Body of pancreas (tissue), 4 donors: ENCODE results near the gene CRYGB.

Experiments used
- POLR2A ChIP-seq, 3 donors: fragments of 450-650 bp; IDR thresholded peaks; one replicate each; pipeline ENCODE4 v1.6.1; 2016; ENCODE audit warnings: antibody characterized with exemption in 3 of 3, mild to moderate bottlenecking in 2 of 3
- TF ChIP-seq, protein P1 (sequence below), 7 experiments: fragments of 450-650 bp in 4 of 7; fragments of 200-600 bp in 3 of 7; sonication (generic) in 3 of 7; IDR thresholded peaks; one replicate each; pipeline ENCODE4 v1.5.1; 2016 to 2019; ENCODE audit warnings: antibody characterized with exemption in 7 of 7

DNA sequence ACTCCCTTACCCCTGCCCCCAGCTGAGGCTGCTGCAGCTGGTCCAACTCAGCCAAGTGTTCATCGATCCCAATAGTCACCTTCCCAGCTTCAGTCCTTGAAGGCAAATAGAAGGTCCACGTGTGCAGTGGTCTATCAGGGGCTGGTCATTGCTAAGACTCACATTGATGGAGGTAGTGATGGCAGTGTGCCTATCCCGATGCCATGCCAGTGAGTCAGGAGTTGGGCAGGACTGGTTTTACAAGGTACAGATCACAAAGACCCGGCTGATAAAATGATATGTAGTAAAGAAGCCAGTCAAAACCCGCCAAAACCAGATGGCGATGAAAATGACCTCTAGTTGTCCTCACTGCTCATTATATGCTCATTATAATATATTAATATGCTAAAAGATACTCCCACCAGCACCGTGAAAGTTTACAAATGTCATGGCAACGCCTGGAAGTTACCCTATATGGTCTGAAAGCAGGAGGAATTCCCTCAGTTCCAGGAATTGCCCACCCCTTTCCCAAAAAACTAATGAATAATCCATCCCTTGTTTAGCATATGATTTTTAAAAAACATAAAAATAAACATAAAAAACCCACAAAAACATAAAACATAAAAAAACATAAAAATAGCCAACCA is 46.8 kb upstream of the CRYGB start:
- TF ChIP-seq POLR2A (IDR thresholded peaks at IDR 0.05), result no peak
- TF ChIP-seq, protein P1, sequence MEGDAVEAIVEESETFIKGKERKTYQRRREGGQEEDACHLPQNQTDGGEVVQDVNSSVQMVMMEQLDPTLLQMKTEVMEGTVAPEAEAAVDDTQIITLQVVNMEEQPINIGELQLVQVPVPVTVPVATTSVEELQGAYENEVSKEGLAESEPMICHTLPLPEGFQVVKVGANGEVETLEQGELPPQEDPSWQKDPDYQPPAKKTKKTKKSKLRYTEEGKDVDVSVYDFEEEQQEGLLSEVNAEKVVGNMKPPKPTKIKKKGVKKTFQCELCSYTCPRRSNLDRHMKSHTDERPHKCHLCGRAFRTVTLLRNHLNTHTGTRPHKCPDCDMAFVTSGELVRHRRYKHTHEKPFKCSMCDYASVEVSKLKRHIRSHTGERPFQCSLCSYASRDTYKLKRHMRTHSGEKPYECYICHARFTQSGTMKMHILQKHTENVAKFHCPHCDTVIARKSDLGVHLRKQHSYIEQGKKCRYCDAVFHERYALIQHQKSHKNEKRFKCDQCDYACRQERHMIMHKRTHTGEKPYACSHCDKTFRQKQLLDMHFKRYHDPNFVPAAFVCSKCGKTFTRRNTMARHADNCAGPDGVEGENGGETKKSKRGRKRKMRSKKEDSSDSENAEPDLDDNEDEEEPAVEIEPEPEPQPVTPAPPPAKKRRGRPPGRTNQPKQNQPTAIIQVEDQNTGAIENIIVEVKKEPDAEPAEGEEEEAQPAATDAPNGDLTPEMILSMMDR (IDR thresholded peaks at IDR 0.05), result no peak
